CD14-positive monocyte (primary cell): Measurements from ENCODE around the gene ATP7A. TPM values are rescaled to one million over a fixed set of nuclear protein-coding genes. Genes with fewer than 3 reads are reported as not detected.

Experiments used
- DNase-seq, 3 donors: peaks; one replicate each; pipeline ENCODE4 v3.0.0-alpha.2; 2011 to 2022
- H2AFZ ChIP-seq: 2 replicates; pipeline ENCODE4 v1.6.0; 2012; ENCODE audit warnings: mild to moderate bottlenecking, low read depth, low read length, inconsistent platforms; ENCODE audit not compliant: insufficient read depth, poor library complexity, severe bottlenecking
- H3K27ac ChIP-seq, 2 donors: 1 replicate in 1 of 2; 2 replicates in 1 of 2; pipeline ENCODE4 v1.5.1; 2012 to 2013; ENCODE audit warnings: low read length in 2 of 2, control low read depth in 1 of 2, inconsistent platforms in 1 of 2, low read depth in 1 of 2, mild to moderate bottlenecking in 1 of 2
- H3K27me3 ChIP-seq, 2 donors: one replicate each; pipeline versions ENCODE4 v1.6.0 to v1.6.1; 2011 to 2013; ENCODE audit warnings: low read length in 2 of 2; ENCODE audit not compliant: control insufficient read depth in 2 of 2, insufficient read depth in 2 of 2
- H3K36me3 ChIP-seq, 2 donors: replicated peaks in 1 of 2; 1 replicate in 1 of 2; 2 replicates in 1 of 2; pipeline versions ENCODE4 v1.5.1 to v1.6.1; 2012 to 2013; ENCODE audit warnings: low read length in 2 of 2, control low read depth in 1 of 2, inconsistent platforms in 1 of 2, mild to moderate bottlenecking in 1 of 2; ENCODE audit not compliant: insufficient read depth in 2 of 2, control insufficient read depth in 1 of 2
- H3K4me1 ChIP-seq, 2 donors: 1 replicate in 1 of 2; 2 replicates in 1 of 2; pipeline versions ENCODE4 v1.5.1 to v1.6.1; 2012 to 2013; ENCODE audit warnings: low read length in 2 of 2, control low read depth in 1 of 2, inconsistent platforms in 1 of 2, mild to moderate bottlenecking in 1 of 2, moderate library complexity in 1 of 2; ENCODE audit not compliant: insufficient read depth in 2 of 2, control insufficient read depth in 1 of 2
- H3K4me2 ChIP-seq: replicated peaks from 2 replicates; pipeline ENCODE3; 2012; ENCODE audit warnings: low read length, moderate library complexity, mild to moderate bottlenecking; ENCODE audit not compliant: poor library complexity, severe bottlenecking; ENCODE audit errors: extremely low read depth
- H3K4me3 ChIP-seq, 3 experiments: fragments of 200-600 bp in 1 of 3; sonication (generic) in 1 of 3; replicated peaks in 1 of 3; 1 replicate in 2 of 3; 2 replicates in 1 of 3; pipeline ENCODE4 v1.5.1; 2011 to 2013; ENCODE audit warnings: low read length in 3 of 3, mild to moderate bottlenecking in 3 of 3, control low read depth in 2 of 3, low read depth in 2 of 3, inconsistent platforms in 1 of 3, moderate library complexity in 1 of 3
- H3K79me2 ChIP-seq: 2 replicates; pipeline ENCODE4 v1.6.0; 2012; ENCODE audit warnings: mild to moderate bottlenecking, control low read depth, inconsistent platforms, low read length, moderate library complexity; ENCODE audit not compliant: insufficient read depth
- H3K9ac ChIP-seq: 2 replicates; pipeline ENCODE4 v1.6.0; 2017; ENCODE audit warnings: low read length, mild to moderate bottlenecking; ENCODE audit not compliant: insufficient read depth, poor library complexity, severe bottlenecking
- H3K9me3 ChIP-seq, 2 donors: replicated peaks in 1 of 2; 1 replicate in 1 of 2; 2 replicates in 1 of 2; pipeline versions ENCODE4 v1.5.1 to v1.6.1; 2012 to 2013; ENCODE audit warnings: low read length in 2 of 2, control low read depth in 1 of 2; ENCODE audit not compliant: control insufficient read depth in 1 of 2, insufficient read depth in 1 of 2
- H4K20me1 ChIP-seq: 2 replicates; pipeline ENCODE4 v1.6.0; 2012; ENCODE audit warnings: mild to moderate bottlenecking, low read length, control low read depth, moderate library complexity; ENCODE audit not compliant: insufficient read depth
- H3K27ac Mint-ChIP-seq, 7 donors: one replicate each; pipeline ENCODE4 v1.8.0; 2020; ENCODE audit warnings: mild to moderate bottlenecking in 7 of 7, mixed read lengths in 7 of 7, moderate library complexity in 6 of 7, inconsistent platforms in 2 of 7
- H3K27me3 Mint-ChIP-seq, 3 donors: one replicate each; pipeline ENCODE4 v1.8.0; 2021 to 2022; ENCODE audit warnings: low read depth in 3 of 3, mild to moderate bottlenecking in 3 of 3, mixed read lengths in 3 of 3, moderate library complexity in 3 of 3, inconsistent platforms in 1 of 3
- H3K36me3 Mint-ChIP-seq, 2 donors: one replicate each; pipeline ENCODE4 v1.8.0; 2020; ENCODE audit warnings: mixed read lengths in 2 of 2, inconsistent platforms in 1 of 2, mild to moderate bottlenecking in 1 of 2
- H3K4me1 Mint-ChIP-seq: one replicate; pipeline ENCODE4 v1.8.0; 2020; ENCODE audit warnings: mild to moderate bottlenecking, mixed read lengths
- H3K4me3 Mint-ChIP-seq, 2 donors: one replicate each; pipeline ENCODE4 v1.8.0; 2020; ENCODE audit warnings: mild to moderate bottlenecking in 2 of 2, mixed read lengths in 2 of 2, moderate library complexity in 1 of 2
- H3K9me3 Mint-ChIP-seq, 7 donors: one replicate each; pipeline ENCODE4 v1.8.0; 2020 to 2022; ENCODE audit warnings: mixed read lengths in 7 of 7, mild to moderate bottlenecking in 6 of 7, moderate library complexity in 6 of 7, inconsistent platforms in 2 of 7
- WGBS: methylation state at CpG from one replicate; pipeline ENCODE4 v1.1.5; 2013; ENCODE audit warnings: missing lambda C conversion rate; ENCODE audit not compliant: insufficient coverage; 5-methylcytosine and 5-hydroxymethylcytosine counted together
- intact Hi-C, 2 donors: fragments of 100-400 bp; cut with micrococcal nuclease; formaldehyde crosslinking; loops; one replicate each; pipeline versions ENCODE4 v1.15.0 to v1.15.1; 2023
- polyA plus RNA-seq, 3 donors: library from polyadenylated mRNA; depleted of rRNA in 1 of 3; unstranded in 2 of 3; stranded (reverse) in 1 of 3; fragments of 300-500 nt in 2 of 3; fragments of >200 nt in 1 of 3; fragmentation: Illumina TruSeq in 2 of 3; gene quantifications; 1 replicate in 2 of 3; 2 replicates in 1 of 3; pipeline ENCODE4 v1.2.3, GENCODE V29; 2012 to 2021
- TF ChIP-seq, protein P1 (sequence below): fragments of 200-600 bp; IDR thresholded peaks from one replicate; pipeline ENCODE4 v1.8.0; 2022; ENCODE audit warnings: antibody characterized with exemption, mild to moderate bottlenecking

The ATP7A gene
- polyA plus RNA-seq, 3 donors, result 2.3 to 3.8 (median 2.8) TPM

DNA sequence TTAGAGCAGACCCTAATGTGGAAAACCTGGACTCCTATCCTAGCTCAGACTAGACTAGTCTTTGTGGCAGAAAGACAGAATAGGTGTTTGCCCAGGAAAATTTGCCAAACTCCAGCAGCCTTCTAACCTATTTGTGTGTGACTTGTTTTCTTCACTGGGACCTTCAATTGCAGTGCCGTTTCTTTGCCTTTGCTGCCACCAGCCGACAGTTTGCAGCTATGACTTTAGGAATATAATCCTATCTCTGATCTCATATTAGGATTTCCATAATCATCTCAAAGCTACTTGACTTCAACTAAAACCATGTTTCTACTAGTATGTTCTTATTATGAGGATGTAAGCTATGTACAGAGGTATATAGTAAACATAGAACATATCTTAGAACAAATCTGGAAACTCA, 119.2 kb downstream of the ATP7A start:
- no peak overlapping the region for H3K4me3 ChIP-seq
- H4K20me1 ChIP-seq, result no peaks in the 10 kb centered on the region
- peaks cover 0 to 1% (median 0%) of the 10 kb centered on the region in 7 donors for H3K9me3 Mint-ChIP-seq
- H3K9me3 ChIP-seq, result no peaks in the 10 kb centered on the region
- DNase-seq, result peak in 2 of 3 donors; percentile 0 to 3
- no peak overlapping the region for H3K4me2 ChIP-seq
- no peak overlapping the region for H2AFZ ChIP-seq
- H3K27me3 ChIP-seq, result no peaks in the 10 kb centered on the region
- TF ChIP-seq, protein P1, sequence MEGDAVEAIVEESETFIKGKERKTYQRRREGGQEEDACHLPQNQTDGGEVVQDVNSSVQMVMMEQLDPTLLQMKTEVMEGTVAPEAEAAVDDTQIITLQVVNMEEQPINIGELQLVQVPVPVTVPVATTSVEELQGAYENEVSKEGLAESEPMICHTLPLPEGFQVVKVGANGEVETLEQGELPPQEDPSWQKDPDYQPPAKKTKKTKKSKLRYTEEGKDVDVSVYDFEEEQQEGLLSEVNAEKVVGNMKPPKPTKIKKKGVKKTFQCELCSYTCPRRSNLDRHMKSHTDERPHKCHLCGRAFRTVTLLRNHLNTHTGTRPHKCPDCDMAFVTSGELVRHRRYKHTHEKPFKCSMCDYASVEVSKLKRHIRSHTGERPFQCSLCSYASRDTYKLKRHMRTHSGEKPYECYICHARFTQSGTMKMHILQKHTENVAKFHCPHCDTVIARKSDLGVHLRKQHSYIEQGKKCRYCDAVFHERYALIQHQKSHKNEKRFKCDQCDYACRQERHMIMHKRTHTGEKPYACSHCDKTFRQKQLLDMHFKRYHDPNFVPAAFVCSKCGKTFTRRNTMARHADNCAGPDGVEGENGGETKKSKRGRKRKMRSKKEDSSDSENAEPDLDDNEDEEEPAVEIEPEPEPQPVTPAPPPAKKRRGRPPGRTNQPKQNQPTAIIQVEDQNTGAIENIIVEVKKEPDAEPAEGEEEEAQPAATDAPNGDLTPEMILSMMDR, result peak; percentile 21
- intact Hi-C loops, result loop anchor here (10.0 kb wide), 2 partner anchors 115 to 125 kb away; partner anchors contain the start of gene ATP7A (in 1 of the 2)
- H3K9ac ChIP-seq, result no peak overlapping the region
- WGBS, result no CpG with 5 or more reads among the region's 2 CpGs
- no peak overlapping the region for H3K27ac Mint-ChIP-seq
- H3K4me1 Mint-ChIP-seq, result peaks cover 1% of the 10 kb centered on the region
- no peak overlapping the region for H3K4me3 Mint-ChIP-seq
- no peaks in the 10 kb centered on the region for H3K4me1 ChIP-seq
- H3K27ac ChIP-seq, result no peak overlapping the region
- peaks cover 0 to 1% (median 0%) of the 10 kb centered on the region in 3 donors for H3K27me3 Mint-ChIP-seq
- H3K36me3 Mint-ChIP-seq, result peaks cover 0 to 8% of the 10 kb centered on the region in 2 donors
- H3K36me3 ChIP-seq, result no peaks in the 10 kb centered on the region
- no peaks in the 10 kb centered on the region for H3K79me2 ChIP-seq

DNA sequence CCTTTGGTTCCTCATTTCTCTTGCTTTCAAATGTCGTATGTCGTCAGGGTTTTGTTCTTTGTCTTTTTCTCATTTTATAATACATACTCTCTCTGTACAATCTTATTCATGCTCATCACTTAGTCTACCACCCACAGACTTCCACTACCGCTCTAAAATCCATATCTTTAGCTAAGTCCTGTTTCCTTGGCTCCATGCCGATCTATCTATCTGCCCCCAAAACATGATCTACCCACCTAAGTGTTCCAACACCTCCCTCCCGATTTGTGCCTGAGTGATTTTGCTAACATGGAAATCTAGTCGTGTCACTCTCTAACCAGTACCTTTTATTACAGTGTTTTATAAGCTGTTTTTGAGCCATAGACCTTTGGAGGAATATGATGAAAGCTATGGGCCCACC, 124.6 kb downstream of the ATP7A start:
- no peaks in the 10 kb centered on the region for H3K79me2 ChIP-seq
- Mint-ChIP-seq H3K4me3 (no peak overlapping the region), H3K4me1 (no peaks in the 10 kb centered on the region), H3K36me3 (peaks cover 6 to 32% of the 10 kb centered on the region in 2 donors), H3K27ac (peak overlapping the region in 1 of 7 donors; percentile 27), H3K27me3 (peaks cover 0 to 4% (median 0%) of the 10 kb centered on the region in 3 donors), H3K9me3 (no peaks in the 10 kb centered on the region)
- no peaks in the 10 kb centered on the region for H3K4me1 ChIP-seq
- WGBS, result 84% methylated on average over 4 of the region's 6 CpGs
- no peaks in the 10 kb centered on the region for H3K27me3 ChIP-seq
- H3K27ac ChIP-seq, result no peak overlapping the region
- no peaks in the 10 kb centered on the region for H4K20me1 ChIP-seq
- no peak overlapping the region for H2AFZ ChIP-seq
- no peaks in the 10 kb centered on the region for H3K9me3 ChIP-seq
- no peak overlapping the region for H3K4me2 ChIP-seq
- H3K36me3 ChIP-seq, result no peaks in the 10 kb centered on the region
- H3K9ac ChIP-seq, result no peak overlapping the region
- no peak for DNase-seq
- H3K4me3 ChIP-seq, result no peak overlapping the region
- TF ChIP-seq, protein P1, result no peak
- intact Hi-C loops, result no loop called here
